A673 (cell line): ENCODE results near the gene SMIM24.

Source experiments
- EZH2 ChIP-seq: fragments of 200-600 bp; sonication (generic); IDR thresholded peaks from 2 replicates; pipeline ENCODE4 v1.6.1; 2017; ENCODE audit warnings: borderline replicate concordance, low read depth, mild to moderate bottlenecking, mixed read lengths, antibody characterized with exemption, low read length; ENCODE audit not compliant: poor library complexity, severe bottlenecking
- TF ChIP-seq, protein P1 (sequence below): fragments of 300-800, 200-600 bp; sonication (generic); conservative IDR thresholded peaks from 2 replicates; pipeline ENCODE4 v1.5.1; 2017; ENCODE audit warnings: low read depth, mild to moderate bottlenecking, antibody characterized with exemption, low read length, moderate library complexity, mixed read lengths

DNA sequence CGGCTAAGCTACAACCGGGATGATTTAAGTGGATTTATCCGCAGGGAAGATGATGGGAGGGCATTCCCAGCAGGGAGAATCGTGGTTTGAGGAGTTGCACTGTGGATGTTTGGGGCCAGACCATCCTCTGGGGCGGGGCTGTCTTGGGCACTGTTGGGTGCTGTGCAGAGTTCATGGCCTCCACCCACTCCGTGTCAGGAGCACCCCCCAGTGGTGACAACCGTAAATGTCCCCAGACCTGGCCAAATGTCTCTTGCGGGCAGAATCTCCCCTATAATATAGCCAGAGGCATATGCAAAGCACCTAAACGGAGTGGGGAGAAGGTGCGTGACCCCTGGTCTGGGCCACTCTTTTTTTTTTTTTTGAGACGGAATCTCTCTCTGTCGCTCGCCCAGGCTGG lies 40.2 kb downstream of the SMIM24 start:
- TF ChIP-seq, protein P1, sequence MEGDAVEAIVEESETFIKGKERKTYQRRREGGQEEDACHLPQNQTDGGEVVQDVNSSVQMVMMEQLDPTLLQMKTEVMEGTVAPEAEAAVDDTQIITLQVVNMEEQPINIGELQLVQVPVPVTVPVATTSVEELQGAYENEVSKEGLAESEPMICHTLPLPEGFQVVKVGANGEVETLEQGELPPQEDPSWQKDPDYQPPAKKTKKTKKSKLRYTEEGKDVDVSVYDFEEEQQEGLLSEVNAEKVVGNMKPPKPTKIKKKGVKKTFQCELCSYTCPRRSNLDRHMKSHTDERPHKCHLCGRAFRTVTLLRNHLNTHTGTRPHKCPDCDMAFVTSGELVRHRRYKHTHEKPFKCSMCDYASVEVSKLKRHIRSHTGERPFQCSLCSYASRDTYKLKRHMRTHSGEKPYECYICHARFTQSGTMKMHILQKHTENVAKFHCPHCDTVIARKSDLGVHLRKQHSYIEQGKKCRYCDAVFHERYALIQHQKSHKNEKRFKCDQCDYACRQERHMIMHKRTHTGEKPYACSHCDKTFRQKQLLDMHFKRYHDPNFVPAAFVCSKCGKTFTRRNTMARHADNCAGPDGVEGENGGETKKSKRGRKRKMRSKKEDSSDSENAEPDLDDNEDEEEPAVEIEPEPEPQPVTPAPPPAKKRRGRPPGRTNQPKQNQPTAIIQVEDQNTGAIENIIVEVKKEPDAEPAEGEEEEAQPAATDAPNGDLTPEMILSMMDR = peak; percentile 55
- no peak for TF ChIP-seq EZH2
